Colon (tissue), 2 donors: ENCODE measurements around the gene ALKBH4.
"Not testable (repeated sequence)": the region's sequence is repeated elsewhere in the genome, so short reads cannot be mapped to it uniquely, and the experiment has no call there.

ENCODE experiments used
- FAIRE-seq: peaks from 2 replicates; lab custom pipeline; 2012; peaks lifted over from hg19 to GRCh38; lab: Jason Lieb, UNC
- donor health status: control.
- donor health status: control.

The ALKBH4 gene

DNA sequence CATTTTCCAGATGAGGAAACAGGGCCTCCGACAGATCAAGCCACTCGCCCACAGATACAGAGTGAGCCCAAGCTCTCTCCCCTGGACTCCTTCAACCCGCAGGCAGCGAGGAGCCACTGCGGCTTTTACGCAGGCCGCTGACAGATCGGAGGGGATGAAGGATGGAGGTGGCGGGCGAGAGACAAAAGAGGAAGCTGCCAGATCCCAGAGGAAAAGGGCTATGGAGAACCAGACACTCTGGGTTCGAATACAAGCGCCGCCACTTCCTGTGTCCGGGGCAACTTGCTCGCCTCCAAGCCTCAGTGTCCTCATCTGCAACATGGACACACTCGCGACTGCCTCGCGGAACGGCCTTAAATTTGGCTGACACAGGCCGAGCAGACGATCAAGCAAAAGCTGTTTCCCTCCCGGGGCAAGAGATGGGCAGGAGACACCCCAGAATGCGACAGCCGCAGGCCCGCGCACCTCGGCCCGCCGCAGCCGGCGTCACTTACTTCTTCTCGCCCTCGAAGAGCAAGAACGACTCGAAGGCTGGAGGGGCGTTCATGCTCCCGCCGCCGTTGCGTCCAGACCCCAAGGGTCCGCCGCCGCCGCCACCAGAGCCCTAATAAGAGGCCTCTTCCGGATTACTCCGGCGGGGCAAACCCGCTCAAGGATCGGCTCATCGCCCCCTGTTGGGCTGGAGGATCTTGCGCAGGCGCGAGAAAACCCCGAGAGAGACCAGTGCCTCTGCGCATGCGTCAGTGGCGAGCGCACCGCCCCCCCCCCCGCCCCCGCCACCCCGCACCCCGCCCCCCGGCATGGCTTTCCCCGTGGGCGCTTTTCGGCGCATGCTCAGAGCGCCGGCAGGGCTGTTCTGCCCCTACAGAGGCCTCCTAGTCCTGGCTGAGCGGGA lies 13.9 kb upstream of the ALKBH4 start, which contains the start of gene POLR2J:
Gene POLR2J, minus strand, starts transcription at position 609 of the 895 bp plus-strand sequence. Its CDS starts 62 bp downstream, at position 547.
- not testable (repeated sequence) for FAIRE-seq

DNA sequence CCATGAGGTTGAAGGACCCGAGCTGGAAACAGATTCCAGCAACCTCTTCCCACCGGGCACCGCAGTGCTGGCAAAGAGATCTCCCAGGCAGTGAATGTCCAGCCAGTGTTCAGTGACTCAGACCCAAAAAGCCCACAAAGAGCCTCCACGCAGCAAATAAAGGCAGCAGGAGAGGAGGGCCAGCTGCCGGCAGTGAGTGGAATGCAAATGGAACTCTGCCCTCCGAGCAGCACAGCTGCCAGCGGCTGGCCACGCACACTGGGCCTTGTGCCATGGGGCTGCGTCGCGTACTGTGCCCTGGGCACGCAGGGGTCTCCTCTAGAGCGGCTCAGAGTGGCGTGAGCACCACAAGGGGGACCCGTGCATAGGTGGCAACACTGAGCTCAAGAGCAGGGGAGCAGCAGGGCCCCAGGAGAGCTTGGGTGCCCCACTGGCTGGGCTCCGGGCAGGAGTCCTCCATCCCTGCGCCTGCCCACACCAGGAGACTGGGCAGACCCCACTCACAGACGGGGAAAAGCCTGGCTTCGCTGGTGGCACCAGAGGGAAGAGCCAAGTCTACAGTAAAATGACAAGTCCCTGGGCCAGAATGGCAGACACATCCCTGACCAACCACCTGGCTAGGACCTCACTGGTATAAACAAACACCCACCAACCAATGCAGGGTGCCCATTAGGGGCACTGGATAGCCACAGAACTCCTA lies 10.2 kb upstream of the ALKBH4 start:
- not testable (repeated sequence) for FAIRE-seq

DNA sequence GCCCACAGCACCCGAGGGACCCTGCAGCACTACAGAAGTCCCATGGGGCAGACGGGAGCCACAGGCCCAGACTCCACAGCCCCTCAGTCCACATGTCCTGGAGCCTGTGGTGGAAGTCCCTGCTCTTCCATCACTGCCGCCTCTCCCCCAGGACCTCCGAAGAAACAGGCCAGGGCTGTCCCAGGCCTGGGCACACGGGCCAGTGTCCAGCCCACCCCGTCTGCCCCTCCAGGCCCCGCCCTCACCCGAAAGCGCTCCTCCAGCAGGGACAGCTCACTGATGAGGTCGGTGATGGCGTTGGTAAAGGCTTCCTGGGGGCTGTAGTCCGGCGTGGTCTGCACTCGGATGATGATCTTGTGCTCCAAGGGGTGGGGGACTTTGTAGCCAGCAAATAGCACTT lies 9.5 kb upstream of the ALKBH4 start:
- FAIRE-seq = not testable (repeated sequence)

DNA sequence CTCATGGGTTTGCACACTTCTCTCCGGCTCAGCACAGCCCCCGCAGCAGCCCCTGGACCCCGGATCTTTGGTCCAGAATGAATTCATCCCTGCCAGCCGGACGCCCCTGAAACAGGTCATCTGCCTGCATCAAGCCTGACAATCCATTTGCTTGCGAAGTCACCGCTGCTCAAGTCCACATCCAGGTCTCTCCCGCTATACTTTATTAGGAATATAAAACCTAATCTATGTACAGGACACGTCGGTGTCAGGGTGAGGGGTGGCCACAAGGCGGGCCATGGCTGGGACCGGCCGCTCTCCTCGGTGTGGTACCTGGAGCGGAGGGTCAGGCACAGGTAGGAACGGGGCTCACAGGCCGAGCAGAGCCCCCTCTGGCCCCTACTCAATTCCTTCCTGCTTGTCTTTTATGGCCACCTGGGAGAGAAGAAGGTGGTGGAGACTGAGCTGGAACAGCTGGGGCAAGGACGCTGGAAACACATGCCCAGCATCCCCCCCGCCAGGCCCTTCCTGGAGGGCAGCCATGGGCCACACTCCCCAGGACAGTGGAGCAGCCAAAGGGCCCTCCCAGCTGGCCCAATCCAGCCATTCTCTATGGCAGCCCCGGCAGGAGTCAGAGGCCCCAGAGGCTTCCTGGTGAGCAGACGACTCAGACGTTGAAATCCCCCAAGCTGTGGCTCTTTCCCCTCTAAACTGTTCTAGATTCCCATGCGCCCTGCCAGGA lies 8.8 kb upstream of the ALKBH4 start:
- FAIRE-seq = no peak

DNA sequence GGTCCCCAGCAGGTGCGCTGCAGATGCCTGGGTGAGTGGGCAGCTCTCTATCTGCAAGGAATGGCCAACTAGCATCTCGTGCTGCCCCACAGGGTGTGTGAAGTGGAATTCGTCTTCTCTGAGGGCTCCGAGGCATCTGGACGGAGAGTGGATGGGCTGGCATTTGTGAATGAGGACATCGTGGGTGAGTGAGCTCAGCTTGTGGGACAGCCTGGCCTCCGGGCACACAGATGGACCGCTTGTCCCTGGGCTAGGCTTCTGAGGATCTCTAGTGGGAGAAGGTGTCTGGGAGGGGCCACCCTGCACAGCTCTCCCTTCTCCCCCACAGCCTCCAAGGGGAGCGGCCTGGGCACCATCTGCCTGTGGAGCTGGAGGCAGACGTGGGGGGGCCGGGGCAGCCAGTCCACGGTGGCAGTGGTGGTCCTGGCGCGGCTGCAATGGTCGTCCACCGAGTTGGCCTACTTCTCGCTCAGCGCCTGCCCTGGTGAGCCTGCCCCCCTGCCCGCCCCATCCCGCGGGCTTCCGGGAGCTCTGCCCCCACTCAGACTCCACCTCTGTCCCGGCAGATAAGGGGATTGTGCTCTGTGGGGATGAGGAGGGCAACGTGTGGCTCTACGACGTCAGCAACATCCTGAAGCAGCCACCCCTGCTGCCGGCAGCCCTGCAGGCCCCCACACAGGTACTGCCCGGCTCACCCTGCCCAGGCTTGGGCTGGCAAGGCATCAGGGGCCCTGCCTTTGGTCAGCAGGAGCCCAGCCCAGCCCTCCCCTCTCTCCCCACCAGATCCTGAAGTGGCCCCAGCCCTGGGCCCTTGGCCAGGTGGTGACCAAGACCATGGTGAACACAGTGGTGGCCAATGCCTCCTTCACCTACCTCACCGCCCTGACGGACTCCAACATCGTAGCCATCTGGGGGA lies 7.7 kb upstream of the ALKBH4 start:
- no peak for FAIRE-seq

DNA sequence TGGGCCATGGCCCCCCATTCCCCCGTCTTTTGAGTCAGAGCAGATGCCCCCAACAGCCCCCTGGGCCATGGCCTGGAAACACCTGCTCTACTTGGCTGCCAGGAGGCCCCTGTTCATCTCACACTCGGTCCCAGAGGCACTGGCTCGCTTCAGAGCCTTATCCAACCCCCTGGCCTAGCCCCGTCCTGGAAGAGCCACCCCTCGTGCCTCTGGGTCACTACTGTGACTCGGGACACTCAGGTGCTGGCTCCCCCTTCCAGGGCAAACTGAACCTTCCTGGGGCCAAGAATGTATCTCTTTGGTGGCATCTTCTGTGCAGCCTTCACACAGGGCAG lies 7.1 kb upstream of the ALKBH4 start:
- no peak for FAIRE-seq

DNA sequence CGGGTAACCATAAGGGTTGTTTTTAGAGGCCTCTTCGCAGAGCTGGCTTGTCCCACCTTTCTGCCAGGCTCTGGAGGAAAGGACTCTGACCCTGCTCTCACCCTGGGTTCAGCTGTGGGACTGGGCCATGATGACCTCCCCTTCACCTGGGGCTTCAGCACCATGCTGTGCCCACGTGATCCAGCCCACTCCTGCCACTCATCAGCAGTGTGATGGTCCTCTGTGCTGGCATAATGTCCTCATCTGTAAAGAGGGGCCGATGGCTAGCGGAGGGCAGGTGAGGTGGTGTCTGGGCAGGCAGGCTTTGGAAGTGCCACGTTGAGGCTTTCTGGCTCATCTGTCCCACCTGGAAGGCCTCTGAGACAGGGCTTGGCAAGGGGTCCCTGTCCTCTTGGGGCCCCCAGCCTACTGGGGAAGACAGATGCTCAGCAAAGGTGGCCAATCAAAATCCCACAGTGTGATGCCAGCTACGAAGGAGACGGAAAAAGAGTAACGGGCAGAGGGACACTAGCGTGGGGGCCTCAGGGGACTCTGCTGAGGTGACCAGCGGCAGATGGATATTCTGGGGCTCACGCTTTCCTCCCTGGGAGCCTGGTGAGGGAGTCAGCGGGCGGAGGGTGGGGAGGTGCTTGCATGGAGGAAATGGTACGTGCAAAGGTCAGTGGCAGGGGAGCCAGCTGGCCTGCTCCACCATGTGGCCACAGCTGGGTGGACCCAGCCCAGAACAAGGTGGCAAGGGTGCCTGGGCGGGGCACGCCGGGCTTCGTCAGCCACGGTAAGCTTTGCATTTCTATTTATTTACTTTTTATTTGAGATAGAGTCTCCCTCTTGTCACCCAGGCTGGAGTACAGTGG lies 5.5 kb upstream of the ALKBH4 start:
- FAIRE-seq = no peak

DNA sequence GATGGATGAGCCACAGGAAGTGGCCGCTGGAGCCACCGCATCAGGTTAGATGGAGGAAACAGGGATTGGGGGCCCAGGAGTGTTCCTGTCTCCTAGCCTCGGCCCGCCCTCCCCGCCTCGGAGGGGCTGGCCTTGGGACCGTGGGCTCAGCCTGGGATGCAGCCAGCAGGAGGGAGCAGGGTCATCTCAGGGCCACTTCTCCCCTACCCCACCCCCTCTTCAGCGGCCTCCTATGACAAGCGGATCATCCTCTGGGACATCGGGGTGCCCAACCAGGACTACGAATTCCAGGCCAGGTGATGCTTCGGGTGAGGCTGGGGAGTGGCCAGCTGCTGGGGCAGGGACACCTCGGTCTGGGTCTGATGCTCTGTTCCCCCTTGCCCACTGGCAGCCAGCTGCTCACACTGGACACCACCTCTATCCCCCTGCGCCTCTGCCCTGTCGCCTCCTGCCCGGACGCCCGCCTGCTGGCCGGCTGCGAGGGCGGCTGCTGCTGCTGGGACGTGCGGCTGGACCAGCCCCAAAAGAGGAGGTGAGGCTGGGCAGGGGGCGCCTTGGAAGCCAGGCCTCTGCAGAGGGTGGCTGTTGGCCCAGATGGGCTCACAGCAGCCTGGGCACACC lies 4.8 kb upstream of the ALKBH4 start:
- FAIRE-seq = no peak

DNA sequence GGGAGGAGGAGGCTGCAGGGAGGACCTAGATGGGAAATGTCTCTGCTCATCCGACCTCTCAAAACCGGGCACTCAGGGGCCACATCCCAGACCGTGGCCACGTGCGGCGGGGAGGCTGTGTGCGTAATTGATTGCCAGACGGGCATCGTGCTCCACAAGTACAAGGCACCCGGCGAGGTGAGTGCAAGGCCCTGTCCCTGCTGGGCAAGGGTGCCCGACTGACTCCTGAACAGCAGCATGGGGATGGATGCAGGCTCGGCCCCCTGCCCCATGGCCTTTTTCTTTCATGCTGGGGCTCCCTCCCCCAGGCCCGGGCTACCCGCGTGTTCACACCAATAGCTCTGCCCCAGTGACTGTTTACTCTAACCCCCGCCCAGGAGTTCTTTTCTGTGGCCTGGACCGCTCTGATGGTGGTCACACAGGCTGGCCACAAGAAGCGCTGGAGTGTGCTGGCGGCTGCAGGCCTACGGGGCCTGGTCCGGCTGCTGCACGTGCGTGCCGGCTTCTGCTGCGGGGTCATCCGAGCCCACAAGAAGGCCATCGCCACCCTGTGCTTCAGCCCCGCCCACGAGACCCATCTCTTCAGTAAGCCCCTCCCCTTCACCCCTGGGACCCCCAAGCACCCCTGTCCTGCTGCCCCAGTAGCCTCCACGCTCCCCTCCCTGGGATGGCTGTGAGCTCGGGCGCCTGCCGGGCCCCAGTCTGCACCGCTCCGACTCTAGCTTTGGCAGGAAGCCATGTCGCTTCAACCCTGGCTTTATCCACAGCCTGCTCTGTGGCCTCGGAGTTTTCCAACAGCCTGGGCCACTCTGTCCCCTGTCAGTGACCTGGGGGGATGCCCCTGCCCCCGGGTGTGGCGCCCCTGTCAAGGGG lies 4.1 kb upstream of the ALKBH4 start:
- FAIRE-seq = no peak

DNA sequence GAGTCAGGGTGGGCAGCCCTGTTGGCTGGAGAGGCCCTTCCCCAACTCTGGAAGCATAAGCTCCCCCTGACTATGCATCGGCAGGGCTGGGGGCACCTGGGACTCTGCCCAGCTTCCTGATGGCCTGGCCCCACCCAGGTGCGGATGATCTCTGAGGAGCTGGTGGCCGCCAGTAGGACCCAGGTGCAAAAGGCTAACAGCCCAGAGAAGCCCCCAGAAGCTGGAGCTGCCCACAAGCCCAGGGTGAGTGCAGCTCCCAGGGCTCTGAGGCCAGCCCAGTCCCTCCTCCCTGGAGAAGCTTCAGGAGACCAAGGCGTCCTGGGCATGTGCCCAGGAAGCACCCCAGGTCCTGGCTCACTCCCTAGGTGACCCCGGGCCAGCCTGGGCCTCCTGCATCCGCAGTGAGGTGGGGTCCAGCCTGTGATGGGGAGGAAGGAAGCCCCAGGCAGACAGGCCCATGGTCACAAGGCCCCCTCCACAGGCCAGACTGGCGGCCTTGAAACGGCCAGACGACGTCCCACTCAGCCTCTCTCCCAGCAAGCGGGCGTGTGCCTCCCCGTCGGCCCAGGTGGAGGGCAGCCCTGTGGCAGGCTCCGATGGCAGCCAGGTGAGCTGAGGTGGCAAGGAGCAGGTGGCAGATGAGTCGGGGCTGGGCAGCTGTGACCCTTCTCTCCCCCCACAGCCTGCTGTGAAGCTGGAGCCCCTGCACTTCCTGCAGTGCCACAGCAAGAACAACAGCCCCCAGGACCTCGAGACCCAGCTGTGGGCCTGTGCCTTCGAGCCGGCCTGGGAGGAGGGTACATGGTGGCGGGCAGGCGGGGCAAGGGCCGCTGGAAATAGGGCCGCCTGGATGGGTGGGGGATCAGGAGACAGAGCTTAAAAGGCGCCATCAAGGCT lies 3.2 kb upstream of the ALKBH4 start:
- FAIRE-seq = no peak

DNA sequence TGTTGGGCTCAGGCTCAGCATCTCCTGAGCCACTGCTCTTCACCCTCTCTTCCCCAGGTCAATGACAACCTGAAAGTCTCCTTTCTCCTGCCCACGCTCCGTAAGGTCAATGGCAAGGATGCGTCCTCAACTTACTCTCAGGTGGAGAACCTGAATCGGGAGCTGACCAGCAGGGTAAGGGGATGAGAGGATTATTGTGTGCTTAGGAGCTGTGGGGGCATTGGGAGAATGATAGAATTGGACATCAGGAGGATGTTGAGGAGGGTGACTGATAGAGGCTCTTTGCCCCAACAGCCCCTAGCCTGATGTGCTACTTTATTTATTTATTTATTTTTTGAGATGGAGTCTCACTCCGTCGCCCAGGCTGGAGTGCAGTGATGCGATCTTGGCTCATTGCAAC lies 1.4 kb upstream of the ALKBH4 start:
- FAIRE-seq = no peak

DNA sequence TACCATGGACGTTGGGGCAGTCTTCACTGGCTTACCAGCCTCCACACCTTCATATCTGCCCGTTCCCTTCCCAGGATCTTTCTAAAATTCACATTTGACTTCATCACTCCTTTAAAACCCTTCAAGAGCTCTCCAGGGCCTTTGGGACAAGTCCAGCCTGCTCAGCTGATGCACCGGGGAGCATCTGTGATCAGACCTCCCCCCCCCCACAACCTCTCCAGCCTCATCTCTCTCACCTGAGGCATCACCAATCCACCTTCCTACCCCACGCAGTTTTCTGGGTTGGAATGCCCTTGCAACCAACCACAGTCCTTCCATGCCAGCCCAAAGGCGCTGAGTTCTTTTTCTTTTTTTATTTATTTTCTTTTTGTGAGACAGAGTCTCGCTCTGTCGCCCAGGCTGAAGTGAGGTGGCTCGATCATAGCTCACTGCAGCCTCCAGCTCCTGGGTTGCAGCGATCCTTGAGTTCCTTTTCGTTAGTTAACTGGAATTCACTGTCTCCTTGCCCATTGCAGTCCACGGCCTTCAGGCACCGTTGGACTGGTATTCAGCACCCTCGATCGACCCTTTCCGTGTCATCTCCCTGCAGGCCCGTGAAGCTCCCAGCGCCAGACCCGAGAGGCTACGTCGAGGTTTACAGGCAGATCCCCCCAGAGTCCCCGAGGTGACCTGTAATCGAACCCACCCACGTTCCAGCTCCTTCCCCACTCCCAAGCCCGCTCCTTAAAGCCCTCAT lies 654 bp downstream of the ALKBH4 start:
- FAIRE-seq = no peak

DNA sequence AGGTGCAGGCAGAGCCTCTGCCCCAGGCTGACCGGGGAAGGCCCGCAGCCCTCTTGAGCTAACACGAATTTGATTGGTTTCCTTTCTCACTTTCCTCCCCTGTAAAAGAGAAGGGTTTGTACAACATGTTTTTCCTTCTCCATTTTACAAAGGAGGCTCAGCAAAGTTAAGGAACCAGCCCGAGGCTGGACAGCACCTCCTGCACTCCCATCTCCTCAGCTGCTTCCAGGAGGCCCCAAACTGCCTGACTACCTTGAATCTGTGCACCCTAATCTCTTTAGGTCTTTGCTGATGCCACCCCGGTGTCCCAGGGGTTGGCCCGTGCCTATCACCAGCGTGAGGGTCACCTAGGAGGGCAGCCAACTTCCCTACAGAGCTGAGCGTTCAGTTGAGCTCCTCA lies 4.2 kb downstream of the ALKBH4 start:
- no peak for FAIRE-seq

DNA sequence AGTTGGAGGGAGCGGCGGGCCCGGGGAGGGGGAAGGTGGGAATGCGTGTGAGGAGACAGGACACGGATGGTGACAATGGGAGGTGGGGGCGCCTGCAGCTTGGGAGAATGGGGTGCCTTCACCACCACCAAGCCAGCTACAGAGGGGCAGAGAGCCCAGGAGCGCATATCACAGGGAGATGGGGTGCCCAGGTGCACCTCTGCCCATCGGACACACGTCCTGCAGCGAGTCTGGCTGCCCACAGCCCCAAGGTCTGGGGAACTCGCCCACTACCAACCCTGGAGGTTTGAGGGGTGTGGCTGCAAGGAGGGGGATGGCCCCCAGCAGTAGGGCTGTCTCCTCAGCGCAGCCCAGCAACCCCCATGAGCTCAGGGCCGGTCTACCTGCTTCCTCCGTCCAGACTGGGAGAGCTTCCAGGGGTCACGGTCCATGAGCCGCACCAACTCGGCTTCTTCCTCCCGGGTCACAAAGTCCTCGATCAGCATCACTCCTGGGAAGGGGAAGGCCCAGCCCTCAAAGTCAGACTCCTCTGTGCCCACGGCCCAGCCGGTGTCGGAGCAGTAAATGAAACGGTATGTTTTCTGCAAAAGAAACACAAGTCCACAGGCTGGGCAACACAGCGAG lies 5.3 kb downstream of the ALKBH4 start:
- no peak for FAIRE-seq

DNA sequence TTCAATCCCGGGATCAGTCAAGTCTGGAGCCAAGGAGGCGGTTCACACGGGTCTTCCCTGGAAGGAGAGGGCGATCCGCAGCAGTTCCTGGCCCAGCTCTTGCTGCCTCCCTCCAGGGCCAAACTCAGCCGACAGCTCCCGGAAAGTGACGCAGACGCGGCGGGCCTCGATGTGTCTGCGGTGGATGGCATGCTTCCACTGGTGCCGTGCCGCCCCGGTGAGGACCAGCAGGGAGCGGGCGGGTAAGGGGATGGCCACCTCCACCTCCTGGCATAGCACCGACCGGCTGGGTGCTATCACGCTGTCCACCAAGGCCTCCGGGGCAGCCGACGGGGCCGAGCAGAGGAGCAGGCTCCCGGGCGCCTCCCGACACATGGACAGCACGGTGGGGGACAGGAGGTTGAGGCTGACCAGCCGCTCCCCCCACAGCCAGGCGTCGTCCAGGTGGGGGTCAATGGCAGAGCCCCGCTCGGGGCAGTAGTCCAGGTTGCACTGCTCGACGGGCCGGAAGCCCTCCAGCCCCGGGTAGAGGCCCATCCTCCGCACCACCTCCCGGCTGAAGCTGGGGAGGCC lies 7.2 kb downstream of the ALKBH4 start:
- no peak for FAIRE-seq

DNA sequence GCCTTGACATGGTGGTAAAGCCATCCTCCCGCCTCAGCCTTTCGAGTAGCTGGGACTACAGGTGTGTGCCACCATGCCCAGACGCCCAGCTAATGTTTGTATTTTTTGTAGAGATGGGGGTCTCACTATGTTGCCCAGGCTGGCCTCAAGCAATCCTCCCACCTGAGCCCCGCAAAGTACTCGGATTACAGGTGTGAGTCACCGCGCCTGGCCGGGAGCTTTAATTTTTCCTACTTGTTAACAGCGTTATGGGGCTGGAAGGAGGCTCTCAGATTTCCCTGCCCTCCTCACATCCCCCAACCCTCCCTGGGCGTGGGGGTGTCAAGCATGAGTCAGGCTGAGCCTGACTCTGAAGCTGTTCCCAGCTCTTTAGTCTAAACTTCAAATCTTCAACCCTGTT lies 8.3 kb downstream of the ALKBH4 start:
- no peak for FAIRE-seq

DNA sequence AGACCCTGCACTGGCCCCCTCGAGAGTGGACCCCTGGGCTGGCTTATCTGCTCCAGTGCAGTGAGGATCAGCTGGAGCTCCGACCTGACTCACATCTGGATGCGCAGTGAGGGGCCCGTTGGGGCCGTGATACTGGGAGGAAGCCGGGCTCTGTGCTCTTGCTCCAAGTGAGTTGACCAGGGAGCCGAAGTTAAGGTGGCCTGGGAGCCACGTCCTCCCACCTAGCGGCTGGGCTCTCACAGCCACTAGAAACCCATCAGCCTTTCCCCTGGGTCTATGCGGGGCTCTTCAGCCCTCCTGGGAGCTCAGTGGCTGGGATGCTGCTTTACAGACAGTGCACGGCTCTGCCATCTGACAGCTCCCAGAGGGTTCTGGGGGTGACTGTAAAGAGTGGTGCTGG lies 9.1 kb downstream of the ALKBH4 start:
- FAIRE-seq = no peak
